NCI-H146 treated with DMSO at 0.1 percent for 48 hours (cell line): ENCODE data around the gene IZUMO1.
"Not testable (repeated sequence)": the region's sequence is repeated elsewhere in the genome, so short reads cannot be mapped to it uniquely, and the experiment has no call there.

Experiments used
- DNase-seq: peaks from one replicate; lab custom pipeline; 2025; ENCODE audit not compliant: unreplicated experiment; lab: John Stamatoyannopoulos, UW

Gene IZUMO1

DNA sequence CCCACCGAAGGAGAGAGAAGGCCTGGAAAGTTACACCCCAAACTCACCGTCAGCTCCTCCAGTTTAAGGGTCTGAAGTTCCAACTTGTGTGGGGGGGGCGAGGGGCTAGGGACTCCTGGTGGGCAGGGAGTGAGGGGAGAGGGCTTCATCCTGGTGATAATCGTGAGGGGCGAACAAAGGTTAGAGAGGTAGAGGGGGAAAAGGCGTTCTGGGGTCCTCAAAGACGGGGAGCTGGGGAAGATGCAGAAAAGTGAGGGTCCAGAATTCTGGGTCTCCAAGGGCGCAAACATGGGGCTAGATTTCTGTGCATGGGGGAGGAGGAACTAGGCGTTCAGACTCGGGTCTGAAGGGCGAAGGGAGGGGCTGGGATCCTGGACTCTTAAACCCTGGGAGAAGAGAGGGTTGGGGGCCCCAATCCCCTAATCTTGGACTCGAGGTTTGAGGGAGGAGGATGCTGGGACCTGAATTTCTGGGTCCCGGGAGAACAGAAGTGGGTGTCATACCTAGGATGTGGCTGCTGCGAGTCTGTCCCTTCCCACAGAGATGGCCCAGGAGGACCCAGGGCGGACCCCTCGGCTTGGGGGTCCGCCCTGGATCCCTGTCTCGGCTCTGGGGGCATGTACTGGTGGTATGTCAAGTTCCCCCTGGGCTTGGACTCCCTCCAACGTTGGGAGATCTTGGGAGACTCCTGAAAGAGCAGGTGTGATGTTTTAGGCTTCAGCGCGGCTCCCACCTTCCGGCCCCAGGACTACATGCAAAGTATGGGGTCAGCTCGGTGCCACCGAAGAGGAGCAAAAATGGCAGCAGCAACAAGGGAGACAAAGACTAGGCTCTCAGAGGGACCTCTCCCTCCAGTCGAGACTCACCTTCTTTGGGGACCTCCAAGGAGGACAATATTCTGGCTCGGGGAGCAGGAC is 31.7 kb downstream of the IZUMO1 start:
- DNase-seq = no peak

DNA sequence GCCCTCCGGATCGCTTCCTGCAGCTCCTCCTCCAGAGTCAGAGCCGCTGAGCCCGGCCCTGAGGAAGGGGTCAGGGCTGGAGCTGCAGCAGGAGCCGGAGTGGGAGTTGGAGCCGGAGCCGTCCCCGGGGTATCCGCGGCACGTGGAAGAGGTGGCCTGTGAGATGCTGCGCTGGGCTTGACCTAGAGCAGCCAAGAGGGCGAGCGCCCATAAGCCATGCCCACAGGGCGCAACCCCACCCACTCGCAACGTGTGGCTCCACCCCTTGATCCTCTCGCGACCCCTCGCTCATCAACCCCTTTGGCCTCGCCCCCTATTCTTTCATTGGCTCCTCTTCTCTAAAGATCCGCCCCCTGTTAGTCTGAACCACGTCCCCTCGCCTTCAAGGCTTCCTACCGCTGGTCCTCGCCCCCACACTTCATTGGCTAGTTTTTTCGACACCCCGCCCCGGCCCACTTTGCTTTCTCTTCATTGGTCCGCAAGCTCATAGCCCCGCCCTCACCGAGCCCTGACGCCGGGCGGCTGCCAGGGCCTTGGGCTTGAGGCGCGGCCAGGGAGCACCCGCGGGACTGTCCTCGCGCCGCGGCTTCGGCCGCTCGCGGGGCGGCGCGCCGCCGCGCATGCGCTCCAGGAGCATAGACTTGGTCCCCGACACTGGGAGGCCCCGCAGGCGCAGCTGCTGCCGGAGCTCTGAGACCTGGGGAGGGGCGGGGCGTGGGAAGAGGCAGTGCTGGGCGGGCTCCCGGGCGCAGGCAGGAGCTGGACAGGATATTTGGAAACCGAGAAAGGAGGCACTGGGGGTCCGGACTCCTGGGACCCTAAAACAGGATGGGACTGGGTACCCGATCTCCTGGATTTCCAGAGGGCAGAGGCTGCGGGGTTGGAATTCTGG is 32.6 kb downstream of the IZUMO1 start:
- peak; percentile 99 for DNase-seq

DNA sequence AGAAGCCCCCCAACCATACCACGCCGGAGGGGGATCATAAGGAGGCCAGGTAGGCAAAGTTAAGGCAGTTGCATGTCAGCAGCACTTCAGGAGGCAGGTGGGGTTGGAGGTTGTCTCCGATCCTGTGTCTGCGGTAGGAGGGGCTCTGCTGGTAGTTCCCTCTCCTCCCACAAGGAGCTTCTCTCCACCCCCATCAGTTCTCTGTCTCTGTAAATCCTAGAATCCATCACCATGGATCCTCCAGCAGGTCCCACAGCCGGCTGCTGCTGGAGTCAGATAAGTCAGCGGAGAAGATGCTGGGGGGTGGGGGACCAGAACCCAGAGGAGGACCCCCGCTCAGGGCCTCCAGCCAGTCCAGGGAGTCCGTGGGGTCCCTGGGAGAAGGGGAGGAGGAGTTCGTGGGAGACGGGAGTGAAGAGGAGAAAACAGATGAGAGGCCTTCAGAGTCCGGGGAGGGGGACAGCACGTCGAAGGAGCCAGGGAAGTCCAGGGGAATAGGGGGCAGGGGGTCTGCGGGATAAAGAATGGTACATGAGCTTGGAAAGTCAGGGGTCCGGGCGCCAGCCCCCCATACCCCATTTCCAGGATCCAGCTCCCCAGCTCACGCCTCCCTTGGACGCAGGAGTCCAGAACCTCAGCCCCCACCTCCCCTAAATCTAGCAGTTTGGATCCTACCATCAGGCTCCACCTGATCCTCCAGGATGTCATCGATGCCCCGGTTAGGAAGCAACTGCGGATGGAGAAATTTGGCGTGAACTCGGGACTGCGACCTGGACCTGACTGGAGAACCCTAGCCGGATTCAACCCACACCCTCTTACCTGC is 33.5 kb downstream of the IZUMO1 start:
- no peak for DNase-seq

DNA sequence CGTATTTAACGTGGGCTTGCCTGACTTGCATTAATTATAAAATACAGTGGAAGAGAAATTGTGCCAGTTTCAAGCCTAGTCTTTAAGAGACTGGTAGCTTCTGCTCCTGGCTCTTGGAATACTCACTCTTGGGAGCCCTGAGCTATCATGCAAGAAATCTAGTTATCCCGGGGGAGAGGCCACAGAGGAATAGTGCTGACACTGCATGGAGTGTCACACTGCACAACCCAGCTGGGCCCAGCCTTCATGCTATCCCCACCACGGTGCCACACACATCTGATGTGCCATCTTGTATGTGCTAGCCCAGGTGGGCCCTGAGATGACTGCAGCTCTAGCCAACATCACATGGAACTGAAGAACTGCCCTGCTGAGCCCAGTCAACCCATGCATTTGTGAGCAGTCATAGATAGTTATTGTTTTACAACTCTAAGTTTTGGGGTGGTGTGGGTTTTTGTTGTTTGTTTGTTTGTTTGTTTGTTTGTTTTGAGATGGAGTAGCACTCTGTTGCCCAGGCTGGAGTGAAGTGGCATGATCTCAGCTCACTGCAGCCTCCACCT is 35.5 kb downstream of the IZUMO1 start:
- no peak for DNase-seq

DNA sequence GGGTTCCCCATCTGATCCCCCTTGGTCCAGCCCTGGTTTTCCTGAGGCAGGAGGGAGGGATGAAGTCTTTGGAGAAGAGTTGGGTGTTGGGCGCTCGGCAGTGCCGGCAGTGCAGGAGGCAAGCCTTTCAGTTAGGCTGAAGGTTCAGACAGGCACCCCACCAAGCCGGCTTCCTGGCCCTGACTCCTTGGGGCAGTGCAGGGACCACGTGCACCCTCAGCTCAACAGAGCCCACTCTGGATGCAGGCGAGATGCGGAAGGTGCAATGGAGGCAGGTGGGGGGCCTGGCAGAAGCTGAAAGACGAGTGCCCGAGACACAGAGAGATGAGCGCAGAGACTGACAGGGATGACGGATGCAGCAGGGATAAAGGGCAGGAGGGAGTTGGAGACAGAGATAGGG is 38.2 kb downstream of the IZUMO1 start:
- DNase-seq = no peak

DNA sequence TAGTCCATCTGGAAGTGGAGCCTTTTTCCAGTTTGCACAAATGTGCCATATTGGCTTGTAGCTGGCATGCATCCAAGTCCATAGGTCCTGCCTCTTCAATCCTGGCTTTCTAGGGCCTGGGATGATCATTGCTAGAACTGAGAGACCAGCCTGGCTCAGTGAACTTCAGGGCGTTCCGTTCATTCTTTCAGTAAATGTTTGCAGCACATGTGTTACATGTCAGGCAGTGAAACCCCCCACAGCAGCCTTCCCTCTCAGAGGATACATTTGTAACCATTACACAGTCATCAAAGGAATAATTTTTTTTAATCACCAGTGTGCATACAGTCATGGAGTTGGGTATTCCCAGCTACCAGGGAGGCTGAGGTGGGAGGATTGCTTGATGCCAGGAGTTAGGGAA is 41.3 kb downstream of the IZUMO1 start:
- DNase-seq = no peak

DNA sequence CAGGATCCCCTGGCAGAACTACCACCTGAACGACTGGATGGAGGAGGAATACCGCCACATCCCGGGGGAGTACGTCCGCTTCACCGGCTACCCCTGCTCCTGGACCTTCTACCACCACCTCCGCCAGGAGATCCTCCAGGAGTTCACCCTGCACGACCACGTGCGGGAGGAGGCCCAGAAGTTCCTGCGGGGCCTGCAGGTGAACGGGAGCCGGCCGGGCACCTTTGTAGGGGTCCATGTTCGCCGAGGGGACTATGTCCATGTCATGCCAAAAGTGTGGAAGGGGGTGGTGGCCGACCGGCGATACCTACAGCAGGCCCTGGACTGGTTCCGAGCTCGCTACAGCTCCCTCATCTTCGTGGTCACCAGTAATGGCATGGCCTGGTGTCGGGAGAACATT is 43.4 kb downstream of the IZUMO1 start:
- DNase-seq = no peak

DNA sequence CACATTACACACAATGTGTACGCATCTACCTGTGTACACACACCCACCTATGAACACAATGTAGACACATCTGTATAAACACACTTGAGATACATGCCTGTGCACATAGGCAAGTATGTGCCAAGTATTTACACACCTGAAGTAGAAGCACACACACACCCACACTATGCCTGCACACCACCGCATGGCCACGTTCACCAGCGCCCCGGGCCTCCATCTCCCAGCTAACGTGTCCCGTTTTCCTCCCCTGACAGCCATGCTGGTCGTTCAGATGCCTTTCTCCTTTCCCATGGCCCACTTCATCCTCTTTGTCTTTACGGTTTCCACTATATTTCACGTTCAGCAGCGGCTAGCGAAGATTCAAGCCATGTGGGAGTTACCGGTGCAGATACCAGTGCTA is 44.0 kb downstream of the IZUMO1 start:
- no peak for DNase-seq

DNA sequence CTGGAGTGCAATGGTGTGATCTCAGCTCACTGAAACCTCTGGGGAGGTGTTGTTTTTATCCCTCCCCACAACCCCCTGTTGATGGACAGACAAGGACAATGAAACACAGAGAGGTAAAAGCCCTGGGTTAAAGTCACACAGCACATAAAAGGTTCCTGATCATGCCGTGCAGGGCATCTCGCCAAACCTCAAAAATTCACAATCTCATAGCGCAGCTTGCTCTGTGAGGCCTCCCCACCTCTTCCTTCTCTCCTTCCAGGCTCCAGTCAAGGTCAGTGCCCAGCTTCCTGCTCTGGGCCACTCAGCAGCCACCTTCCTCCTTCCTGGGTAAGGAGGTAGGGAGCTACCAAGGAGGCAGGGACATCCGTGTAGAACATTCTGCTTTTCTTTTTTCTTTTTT is 48.7 kb downstream of the IZUMO1 start:
- DNase-seq = no peak

DNA sequence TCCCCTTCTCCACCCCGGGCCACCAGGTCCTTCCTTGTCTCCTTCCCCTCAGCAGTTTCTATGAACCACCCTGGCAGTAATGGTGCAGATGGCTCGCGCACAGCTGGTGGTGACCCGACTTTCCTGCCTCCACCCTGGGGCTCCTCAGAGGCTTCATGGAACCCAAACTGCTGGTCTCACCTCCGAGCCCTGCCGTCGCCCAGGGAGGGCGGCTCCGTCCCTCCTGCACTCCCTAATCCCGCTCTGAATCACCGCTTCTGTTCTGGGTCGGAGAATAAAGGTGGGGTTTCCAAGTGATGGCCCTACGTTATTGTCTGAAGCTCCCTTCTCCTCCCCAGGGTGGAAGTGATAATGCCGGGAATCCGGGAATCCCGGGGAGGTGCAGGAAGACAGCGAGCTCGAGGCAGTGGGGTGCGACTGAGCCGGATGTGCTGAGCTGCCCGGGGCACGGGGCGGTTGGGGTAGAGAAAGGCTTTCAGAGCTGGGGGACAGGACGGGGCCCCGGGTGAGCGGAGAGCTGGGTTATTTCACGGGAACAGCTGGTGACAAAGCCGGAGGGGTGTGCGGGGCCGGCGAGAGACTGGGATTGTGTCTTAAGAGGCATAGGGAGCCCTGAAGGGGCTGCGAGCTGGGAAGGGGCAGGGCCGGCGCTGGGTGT is 50.2 kb downstream of the IZUMO1 start:
- no peak for DNase-seq

DNA sequence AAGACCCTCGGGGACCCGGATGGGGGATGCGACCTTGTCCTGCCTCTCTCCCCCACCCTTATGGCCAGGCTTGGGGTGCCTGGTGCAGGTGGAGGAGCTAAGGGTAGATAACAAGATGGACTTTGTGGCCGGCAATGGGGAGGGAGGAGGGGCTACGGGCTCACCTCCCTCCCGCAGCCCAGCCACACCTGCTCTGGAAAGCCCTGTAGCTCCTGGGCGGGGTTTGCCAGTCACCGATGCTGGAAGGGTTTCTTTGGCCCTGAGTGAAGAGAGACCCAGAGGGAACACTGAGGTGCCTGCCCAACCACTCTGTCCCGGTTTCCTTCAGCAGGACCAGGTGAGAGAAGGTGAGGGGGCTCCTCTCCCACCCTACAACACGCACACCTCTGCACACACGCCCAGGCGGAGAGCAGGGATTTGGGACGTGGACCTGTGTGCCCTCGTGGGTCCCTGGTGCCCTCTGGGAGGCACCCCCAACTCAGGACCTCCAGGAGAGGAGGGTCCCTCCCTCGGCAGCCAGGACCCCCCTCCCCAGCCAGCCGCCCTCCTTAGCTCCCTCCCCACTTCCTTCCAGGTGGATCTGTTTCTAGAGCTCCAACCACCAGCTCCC is 50.9 kb downstream of the IZUMO1 start, which contains the start of gene FUT2:
Gene FUT2 (plus strand): TSS at position 229 of the 610 bp plus-strand sequence. CDS start 6,986 bp downstream, outside the sequence.
- DNase-seq = peak; percentile 35

DNA sequence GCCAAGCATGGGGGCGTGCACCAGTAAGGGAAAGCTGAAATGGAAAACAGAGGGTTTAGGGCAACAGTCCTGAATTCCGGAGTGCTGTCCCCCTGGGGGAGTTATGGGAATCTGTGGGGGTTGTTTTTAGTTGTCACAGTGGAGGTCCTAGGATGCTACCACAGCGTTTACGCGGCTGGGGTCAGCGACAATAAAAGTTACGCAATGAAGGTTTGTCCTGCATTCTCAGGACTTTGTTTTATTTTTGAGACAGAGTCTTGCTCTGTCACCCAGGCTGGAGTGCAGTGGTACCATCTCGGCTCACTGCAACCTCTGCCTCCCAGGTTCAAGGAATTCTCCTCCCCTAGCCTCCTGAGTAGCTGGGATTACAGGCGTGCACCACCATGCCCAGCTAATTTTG is 53.1 kb downstream of the IZUMO1 start:
- not testable (repeated sequence) for DNase-seq
